ENCODE measurements around the gene WDR26. TPM values are rescaled to one million over a fixed set of nuclear protein-coding genes. Genes with fewer than 3 reads are reported as not detected.
"Not testable (repeated sequence)": the region's sequence is repeated elsewhere in the genome, so short reads cannot be mapped to it uniquely, and the experiment has no call there.

Gene WDR26
- 32.0 TPM for polyA plus RNA-seq (2013, experiment 1 of 2)
- 32.0 TPM for polyA plus RNA-seq (2013, experiment 2 of 2)

DNA sequence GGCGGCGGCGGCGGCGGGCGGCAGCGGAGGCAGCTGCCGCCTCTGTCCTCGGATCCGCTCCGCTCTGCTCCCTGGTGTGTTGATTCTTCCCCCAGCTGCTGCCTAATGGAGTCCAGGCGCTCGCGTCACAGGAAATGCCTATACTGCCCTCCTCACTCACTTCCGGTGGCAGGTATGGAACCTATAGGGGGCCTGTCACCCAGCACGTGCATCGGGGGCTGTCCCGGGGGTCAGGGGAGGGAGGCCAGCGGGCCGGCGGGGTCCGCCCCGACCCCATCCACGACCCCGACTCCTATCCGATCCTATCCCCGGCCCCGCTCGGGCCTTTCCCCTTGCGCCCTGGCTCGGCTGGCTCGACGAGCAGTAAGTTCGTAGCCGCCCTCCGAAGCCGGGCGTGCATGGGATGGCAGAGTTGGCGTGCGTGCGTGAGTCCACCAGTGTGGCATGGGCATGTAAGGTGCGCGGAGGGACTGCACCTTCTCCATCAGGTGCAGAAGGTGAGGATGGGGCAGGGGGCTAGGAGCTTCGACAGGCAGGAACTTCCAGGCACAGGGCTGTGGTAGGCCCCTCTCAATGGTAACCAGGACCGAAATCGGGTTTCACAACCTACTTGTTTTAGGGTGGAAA is at the start of gene WDR26:
TSS of gene WDR26 (minus strand) at position 107 of the 627 bp plus-strand sequence.
- H3K9ac ChIP-seq (ENCODE audit: low read depth, low read length, poor library complexity), result peak within 1 kb of the TSS; percentile 98
- peak within 1 kb of the TSS; percentile 97 for H3K14ac ChIP-seq (ENCODE audit: low read length)
- peak within 1 kb of the TSS; percentile 40 for H3K4ac ChIP-seq (ENCODE audit: low read length)
- peak within 1 kb of the TSS; percentile 99 for H2BK12ac ChIP-seq (ENCODE audit: low read length)
- peaks cover 3 to 19% of the 10 kb centered on the region in 2 donors for H3K36me3 ChIP-seq (replicated peaks in 1 of 2; ENCODE audit: control insufficient read depth in 2 of 2, insufficient read depth in 2 of 2, low read length in 2 of 2)
- peak; percentile 77 for DNase-seq (ENCODE audit: low spot score)
- WGBS, 2 donors (ENCODE audit: extremely low coverage in 2 of 2, insufficient read length in 2 of 2, insufficient replicate concordance in 1 of 2), result no CpG with 5 or more reads among the region's 46 CpGs
- H2AK5ac ChIP-seq (ENCODE audit: low read depth, low read length), result peak within 1 kb of the TSS; percentile 77
- H2BK120ac ChIP-seq (ENCODE audit: low read depth, low read length), result no peak within 1 kb of the TSS
- peak within 1 kb of the TSS; percentile 98 for H3K23ac ChIP-seq (ENCODE audit: low read depth, low read length, poor library complexity)
- no peaks in the 10 kb centered on the region for H3K9me3 ChIP-seq (replicated peaks in 1 of 2; ENCODE audit: control insufficient read depth in 2 of 2, insufficient read depth in 1 of 2, low read depth in 1 of 2, low read length in 2 of 2)
- H4K8ac ChIP-seq (ENCODE audit: low read depth, low read length), result peak within 1 kb of the TSS; percentile 100
- peak within 1 kb of the TSS; percentile 81 for H3K27ac ChIP-seq (replicated peaks; ENCODE audit: low read length)
- peak within 1 kb of the TSS; percentile 96 for H3K4me2 ChIP-seq (ENCODE audit: insufficient read depth, low read length, poor library complexity, severe bottlenecking)
- H3K4me3 ChIP-seq (ENCODE audit: low read length in 2 of 2), result peak within 1 kb of the TSS; percentile 94 to 100
- H2BK5ac ChIP-seq (ENCODE audit: low read length), result peak within 1 kb of the TSS; percentile 85
- no peaks in the 10 kb centered on the region for H3K27me3 ChIP-seq (ENCODE audit: control insufficient read depth in 3 of 3, insufficient read depth in 3 of 3, low read depth in 1 of 3, low read length in 3 of 3)
- H4K91ac ChIP-seq (ENCODE audit: low read depth, low read length, poor library complexity), result no peak within 1 kb of the TSS
- peaks cover 5% of the 10 kb centered on the region for H3K79me1 ChIP-seq (ENCODE audit: low read depth, low read length)
- H3K4me1 ChIP-seq (ENCODE audit: control insufficient read depth in 2 of 2, insufficient read depth in 1 of 2, low read depth in 1 of 2, low read length in 2 of 2), result peaks cover 10 to 17% of the 10 kb centered on the region in 2 donors
- H2AFZ ChIP-seq (ENCODE audit: low read length), result peak within 1 kb of the TSS; percentile 100
- peak within 1 kb of the TSS; percentile 96 for H3K18ac ChIP-seq (ENCODE audit: low read length)
- H2BK15ac ChIP-seq (ENCODE audit: low read length), result peak within 1 kb of the TSS; percentile 44

DNA sequence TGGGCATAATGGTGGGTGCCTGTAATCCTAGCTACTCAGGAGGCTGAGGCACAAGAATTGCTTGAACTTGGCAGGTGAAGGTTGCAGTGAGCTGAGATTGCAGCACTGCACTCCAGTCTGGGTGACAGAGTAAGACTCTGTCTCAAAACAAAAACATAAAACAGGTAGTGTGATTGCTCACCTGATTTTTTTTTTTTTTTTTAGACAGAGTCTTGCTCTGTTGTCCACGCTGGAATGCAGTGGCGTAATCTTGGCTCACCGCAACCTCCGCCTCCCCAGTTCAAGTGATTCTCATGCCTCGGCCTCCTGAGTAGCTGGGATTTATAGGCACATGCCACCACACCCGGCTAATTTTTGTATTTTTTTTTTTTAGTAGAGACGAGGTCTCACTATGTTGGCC is 48.6 kb upstream of the WDR26 start:
- H3K4me2 ChIP-seq (ENCODE audit: insufficient read depth, low read length, poor library complexity, severe bottlenecking); DNase-seq (ENCODE audit: low spot score); H3K18ac ChIP-seq (ENCODE audit: low read length); H2BK120ac ChIP-seq (ENCODE audit: low read depth, low read length); H3K9me3 ChIP-seq (replicated peaks in 1 of 2; ENCODE audit: control insufficient read depth in 2 of 2, insufficient read depth in 1 of 2, low read depth in 1 of 2, low read length in 2 of 2); H3K27ac ChIP-seq (replicated peaks; ENCODE audit: low read length); H3K27me3 ChIP-seq (ENCODE audit: control insufficient read depth in 3 of 3, insufficient read depth in 3 of 3, low read depth in 1 of 3, low read length in 3 of 3); H4K8ac ChIP-seq (ENCODE audit: low read depth, low read length); H3K36me3 ChIP-seq (replicated peaks in 1 of 2; ENCODE audit: control insufficient read depth in 2 of 2, insufficient read depth in 2 of 2, low read length in 2 of 2); H3K79me1 ChIP-seq (ENCODE audit: low read depth, low read length); H2AFZ ChIP-seq (ENCODE audit: low read length); H4K91ac ChIP-seq (ENCODE audit: low read depth, low read length, poor library complexity); H3K4ac ChIP-seq (ENCODE audit: low read length); H3K4me1 ChIP-seq (ENCODE audit: control insufficient read depth in 2 of 2, insufficient read depth in 1 of 2, low read depth in 1 of 2, low read length in 2 of 2); H2BK12ac ChIP-seq (ENCODE audit: low read length); H3K23ac ChIP-seq (ENCODE audit: low read depth, low read length, poor library complexity); H2BK5ac ChIP-seq (ENCODE audit: low read length); H2AK5ac ChIP-seq (ENCODE audit: low read depth, low read length); H3K9ac ChIP-seq (ENCODE audit: low read depth, low read length, poor library complexity); H3K14ac ChIP-seq (ENCODE audit: low read length); H2BK15ac ChIP-seq (ENCODE audit: low read length); H3K4me3 ChIP-seq (ENCODE audit: low read length in 2 of 2): not testable (repeated sequence)
- no CpG with 5 or more reads among the region's 7 CpGs for WGBS, 2 donors (ENCODE audit: extremely low coverage in 2 of 2, insufficient read length in 2 of 2, insufficient replicate concordance in 1 of 2)

DNA sequence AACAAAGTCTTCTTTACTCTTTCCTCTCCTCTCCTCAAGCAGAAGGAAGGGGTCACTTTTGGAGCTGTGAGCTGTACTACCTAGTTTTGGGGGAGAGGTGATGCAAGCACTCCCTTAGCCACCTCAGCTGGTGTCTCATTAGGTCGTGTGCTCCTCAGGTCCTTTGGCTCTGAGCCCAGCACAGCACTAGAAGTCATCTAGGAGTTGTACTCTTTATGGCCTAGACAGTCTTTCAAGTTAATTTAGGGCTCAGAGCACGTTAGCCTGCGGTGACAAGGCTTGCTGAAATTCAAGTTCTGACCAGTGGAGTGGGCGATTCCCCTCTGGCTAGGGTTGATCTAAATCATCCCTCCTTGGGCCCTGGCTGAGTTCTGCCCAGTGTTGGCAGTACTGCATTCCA is 48.0 kb upstream of the WDR26 start:
- Histone ChIP-seq H3K4ac (ENCODE audit: low read length) (no peak overlapping the region), H3K36me3 (replicated peaks in 1 of 2; ENCODE audit: control insufficient read depth in 2 of 2, insufficient read depth in 2 of 2, low read length in 2 of 2) (no peaks in the 10 kb centered on the region), H3K23ac (ENCODE audit: low read depth, low read length, poor library complexity) (no peak overlapping the region), H3K27me3 (ENCODE audit: control insufficient read depth in 3 of 3, insufficient read depth in 3 of 3, low read depth in 1 of 3, low read length in 3 of 3) (no peaks in the 10 kb centered on the region), H3K9me3 (replicated peaks in 1 of 2; ENCODE audit: control insufficient read depth in 2 of 2, insufficient read depth in 1 of 2, low read depth in 1 of 2, low read length in 2 of 2) (peaks cover 0 to 5% of the 10 kb centered on the region in 2 donors), H3K4me2 (ENCODE audit: insufficient read depth, low read length, poor library complexity, severe bottlenecking) (no peak overlapping the region), H3K14ac (ENCODE audit: low read length) (no peak overlapping the region), H3K9ac (ENCODE audit: low read depth, low read length, poor library complexity) (no peak overlapping the region), H3K27ac (replicated peaks; ENCODE audit: low read length) (no peak overlapping the region), H3K4me3 (ENCODE audit: low read length in 2 of 2) (no peak overlapping the region), H3K4me1 (ENCODE audit: control insufficient read depth in 2 of 2, insufficient read depth in 1 of 2, low read depth in 1 of 2, low read length in 2 of 2) (no peaks in the 10 kb centered on the region), H4K91ac (ENCODE audit: low read depth, low read length, poor library complexity) (no peak overlapping the region), H3K79me1 (ENCODE audit: low read depth, low read length) (no peaks in the 10 kb centered on the region), H4K8ac (ENCODE audit: low read depth, low read length) (no peak overlapping the region), H2BK15ac (ENCODE audit: low read length) (no peak overlapping the region), H2BK12ac (ENCODE audit: low read length) (no peak overlapping the region), H2BK5ac (ENCODE audit: low read length) (no peak overlapping the region), H2AK5ac (ENCODE audit: low read depth, low read length) (no peak overlapping the region), H2BK120ac (ENCODE audit: low read depth, low read length) (no peak overlapping the region), H2AFZ (ENCODE audit: low read length) (no peak overlapping the region), H3K18ac (ENCODE audit: low read length) (no peak overlapping the region)
- WGBS, 2 donors (ENCODE audit: extremely low coverage in 2 of 2, insufficient read length in 2 of 2, insufficient replicate concordance in 1 of 2), result no CpG with 5 or more reads among the region's 4 CpGs
- no peak for DNase-seq (ENCODE audit: low spot score)

GRCh38 chr1:224481601-224482000 is 47.0 kb upstream of the WDR26 start:
- Histone ChIP-seq H3K4me2 (ENCODE audit: insufficient read depth, low read length, poor library complexity, severe bottlenecking) (no peak overlapping the region), H2BK120ac (ENCODE audit: low read depth, low read length) (no peak overlapping the region), H3K18ac (ENCODE audit: low read length) (no peak overlapping the region), H2AFZ (ENCODE audit: low read length) (no peak overlapping the region), H4K8ac (ENCODE audit: low read depth, low read length) (no peak overlapping the region), H3K4ac (ENCODE audit: low read length) (no peak overlapping the region), H3K4me3 (ENCODE audit: low read length in 2 of 2) (no peak overlapping the region), H2AK5ac (ENCODE audit: low read depth, low read length) (no peak overlapping the region), H3K14ac (ENCODE audit: low read length) (no peak overlapping the region), H3K9me3 (replicated peaks in 1 of 2; ENCODE audit: control insufficient read depth in 2 of 2, insufficient read depth in 1 of 2, low read depth in 1 of 2, low read length in 2 of 2) (peaks cover 2 to 5% of the 10 kb centered on the region in 2 donors), H3K27me3 (ENCODE audit: control insufficient read depth in 3 of 3, insufficient read depth in 3 of 3, low read depth in 1 of 3, low read length in 3 of 3) (no peaks in the 10 kb centered on the region), H3K36me3 (replicated peaks in 1 of 2; ENCODE audit: control insufficient read depth in 2 of 2, insufficient read depth in 2 of 2, low read length in 2 of 2) (no peaks in the 10 kb centered on the region), H3K9ac (ENCODE audit: low read depth, low read length, poor library complexity) (no peak overlapping the region), H4K91ac (ENCODE audit: low read depth, low read length, poor library complexity) (no peak overlapping the region), H2BK12ac (ENCODE audit: low read length) (no peak overlapping the region), H3K27ac (replicated peaks; ENCODE audit: low read length) (no peak overlapping the region), H2BK15ac (ENCODE audit: low read length) (no peak overlapping the region), H3K79me1 (ENCODE audit: low read depth, low read length) (no peaks in the 10 kb centered on the region), H3K4me1 (ENCODE audit: control insufficient read depth in 2 of 2, insufficient read depth in 1 of 2, low read depth in 1 of 2, low read length in 2 of 2) (no peaks in the 10 kb centered on the region), H2BK5ac (ENCODE audit: low read length) (no peak overlapping the region), H3K23ac (ENCODE audit: low read depth, low read length, poor library complexity) (no peak overlapping the region)
- WGBS, 2 donors (ENCODE audit: extremely low coverage in 2 of 2, insufficient read length in 2 of 2, insufficient replicate concordance in 1 of 2), result no CpG with 5 or more reads among the region's 2 CpGs
- no peak for DNase-seq (ENCODE audit: low spot score)

All from neuronal stem cell (in vitro differentiated cells).